AG10803 (cell line): ENCODE measurements around the gene PALD1.

Source experiments
- DNase-seq: peaks from one replicate; pipeline ENCODE4 v3.0.0; 2010; ENCODE audit warnings: low read depth
- H3K4me3 ChIP-seq: 2 replicates; pipeline ENCODE4 v1.5.1; 2011; ENCODE audit warnings: mild to moderate bottlenecking, low read length, control low read depth
- CTCF ChIP-seq: conservative IDR thresholded peaks from 2 replicates; pipeline ENCODE4 v1.5.1; 2011; ENCODE audit warnings: mild to moderate bottlenecking, low read length, control low read depth, inconsistent platforms

PALD1 gene

GRCh38 chr10:70537398-70538194, 59.0 kb downstream of the PALD1 start:
- DNase-seq, result no peak
- H3K4me3 ChIP-seq, result no peak overlapping the region
- peak; percentile 24 for TF ChIP-seq CTCF

GRCh38 chr10:70538195-70538520, 59.6 kb downstream of the PALD1 start:
- no peak overlapping the region for H3K4me3 ChIP-seq
- DNase-seq, result no peak

GRCh38 chr10:70538731-70539338, 60.3 kb downstream of the PALD1 start:
- no peak for TF ChIP-seq CTCF
- DNase-seq, result no peak
- no peak overlapping the region for H3K4me3 ChIP-seq

More at GRCh38 chr10:70538195-70538520, 59.6 kb downstream of the PALD1 start:
- no peak for TF ChIP-seq CTCF

GRCh38 chr10:70539471-70539870, 60.9 kb downstream of the PALD1 start:
- no peak for TF ChIP-seq CTCF
- DNase-seq, result no peak
- no peak overlapping the region for H3K4me3 ChIP-seq

- DNase-seq, result no peak
- no peak overlapping the region for H3K4me3 ChIP-seq
- peak; percentile 65 for TF ChIP-seq CTCF
Observed at GRCh38 chr10:70540089-70540788, 61.7 kb downstream of the PALD1 start.

- H3K4me3 ChIP-seq, result no peak overlapping the region
- no peak for TF ChIP-seq CTCF
- no peak for DNase-seq
Observed at GRCh38 chr10:70540789-70541360, 62.3 kb downstream of the PALD1 start.
